Measurements from ENCODE around the gene DOCK6.

DOCK6 gene

DNA sequence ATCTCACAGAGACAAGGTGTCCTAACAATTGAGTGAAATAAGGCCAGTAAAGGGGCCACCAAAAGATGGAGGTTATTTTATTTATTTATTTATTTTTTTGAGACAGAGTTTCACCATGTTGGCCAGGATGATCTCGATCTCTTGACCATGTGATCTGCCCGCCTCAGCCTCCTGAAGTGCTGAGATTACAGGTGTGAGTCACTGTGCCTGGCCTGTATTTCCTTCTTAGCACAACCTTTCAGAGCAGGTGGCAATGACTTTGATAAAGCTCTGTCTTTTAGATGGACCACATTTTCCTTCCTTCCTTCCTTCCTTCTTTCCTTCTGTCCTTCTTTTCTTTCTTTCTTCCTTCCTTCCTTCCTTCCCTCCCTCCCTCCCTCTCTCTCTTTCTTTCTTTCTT lies 11.0 kb upstream of the DOCK6 start:
- no peak for DNase-seq

DNA sequence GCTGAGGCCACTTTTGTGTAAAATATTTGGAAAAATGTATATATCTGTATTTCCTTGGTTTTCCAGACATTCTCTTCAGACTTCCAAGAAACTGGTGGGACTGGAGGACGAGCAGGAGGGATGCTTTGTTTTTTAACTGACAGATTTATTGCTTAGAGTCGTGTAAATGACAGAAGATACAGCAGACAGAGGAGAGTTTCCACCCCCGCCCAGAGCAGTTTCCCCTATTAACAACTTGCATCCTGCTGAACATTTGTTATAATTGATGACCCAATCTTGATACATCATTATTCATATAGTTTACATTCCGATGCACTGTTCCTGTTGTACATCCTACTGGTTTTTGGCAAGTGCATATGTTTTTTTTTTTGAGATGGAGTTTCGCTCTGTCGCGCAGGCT lies 7.1 kb upstream of the DOCK6 start:
- DNase-seq: peak in 1 of 2 donors; percentile 67

DNA sequence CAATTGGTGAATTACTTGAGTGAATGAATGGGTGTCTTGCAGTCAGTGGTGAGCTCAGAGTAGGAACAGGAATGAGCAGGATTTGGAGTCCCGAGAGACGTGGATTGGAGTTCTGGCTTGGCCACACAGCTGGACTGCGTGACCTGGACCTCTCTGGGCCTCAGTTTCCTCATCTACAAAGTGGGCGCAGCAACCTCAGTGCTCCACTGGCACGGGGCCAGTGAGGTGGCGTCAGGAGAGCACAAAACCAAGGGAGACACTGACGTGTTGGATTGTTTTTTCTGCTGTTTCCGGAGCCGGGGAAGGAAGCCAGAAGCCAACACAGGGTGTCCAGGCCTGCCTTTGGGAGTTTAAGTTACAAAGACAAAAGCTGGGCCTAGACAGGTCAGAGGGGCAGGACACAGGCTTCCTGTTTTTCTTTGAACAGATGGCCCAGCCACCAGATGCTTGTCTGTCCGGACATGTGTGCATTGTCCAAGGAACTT lies 6.5 kb upstream of the DOCK6 start:
- peak in 1 of 2 donors; percentile 87 for DNase-seq

DNA sequence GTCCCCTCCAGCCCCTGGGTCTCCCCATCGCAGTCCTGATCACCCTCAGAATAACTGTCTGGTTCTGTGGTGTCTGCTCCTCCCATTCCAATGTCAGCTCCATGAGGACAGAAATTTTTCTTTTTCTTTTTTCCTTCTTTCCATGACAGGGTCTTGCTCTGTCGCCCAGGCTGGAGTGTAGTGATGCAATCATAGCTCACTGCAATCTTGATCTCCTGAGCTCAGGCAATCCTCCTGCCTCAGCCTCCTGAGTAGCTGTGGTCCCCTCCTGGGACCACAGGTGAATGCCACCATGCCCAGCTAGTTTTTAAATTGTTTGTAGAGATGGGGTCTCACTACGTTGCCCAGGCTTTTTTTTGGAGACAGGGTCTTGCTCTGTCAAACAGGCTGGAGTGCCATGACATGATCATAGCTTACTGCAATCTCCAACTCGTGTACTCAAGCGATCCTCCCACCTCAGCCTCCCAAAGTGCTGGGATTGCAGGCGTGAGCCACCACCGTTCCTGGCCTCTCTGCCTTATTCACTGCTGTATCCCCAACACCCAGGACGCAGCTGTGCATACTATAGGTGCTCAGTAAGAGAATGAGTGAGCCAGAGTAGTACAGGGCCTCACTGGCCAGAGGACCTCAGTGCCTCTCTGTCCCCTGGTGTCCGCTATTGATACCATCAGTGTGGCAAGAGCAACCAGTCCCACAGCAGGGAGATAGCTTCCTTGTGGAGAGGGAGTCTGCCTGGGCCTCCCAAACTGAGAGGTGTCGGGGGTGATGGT lies 5.2 kb upstream of the DOCK6 start:
- no peak for DNase-seq

DNA sequence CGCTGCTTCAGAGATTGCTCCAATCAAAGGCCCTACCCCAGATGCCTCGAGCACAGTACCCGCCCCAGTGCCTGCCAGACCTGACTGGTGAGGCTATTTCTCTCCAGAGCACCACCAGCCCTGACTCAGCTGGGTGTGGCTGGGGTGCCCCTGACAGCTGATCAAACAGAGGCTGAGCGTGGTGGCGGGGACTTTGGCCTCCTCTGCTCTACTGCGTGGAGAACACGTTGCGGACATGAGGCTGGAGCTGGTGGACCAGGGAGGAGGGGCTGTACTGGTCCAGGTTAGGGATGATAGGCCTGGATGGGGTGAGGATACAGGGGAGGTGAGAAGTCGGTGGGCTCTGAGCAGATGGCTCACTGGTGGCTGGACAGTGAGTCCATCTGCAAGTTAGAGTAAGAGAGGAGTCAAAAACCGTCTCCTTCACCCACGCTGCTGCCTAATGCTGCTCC lies 3.5 kb upstream of the DOCK6 start:
- DNase-seq: no peak

DNA sequence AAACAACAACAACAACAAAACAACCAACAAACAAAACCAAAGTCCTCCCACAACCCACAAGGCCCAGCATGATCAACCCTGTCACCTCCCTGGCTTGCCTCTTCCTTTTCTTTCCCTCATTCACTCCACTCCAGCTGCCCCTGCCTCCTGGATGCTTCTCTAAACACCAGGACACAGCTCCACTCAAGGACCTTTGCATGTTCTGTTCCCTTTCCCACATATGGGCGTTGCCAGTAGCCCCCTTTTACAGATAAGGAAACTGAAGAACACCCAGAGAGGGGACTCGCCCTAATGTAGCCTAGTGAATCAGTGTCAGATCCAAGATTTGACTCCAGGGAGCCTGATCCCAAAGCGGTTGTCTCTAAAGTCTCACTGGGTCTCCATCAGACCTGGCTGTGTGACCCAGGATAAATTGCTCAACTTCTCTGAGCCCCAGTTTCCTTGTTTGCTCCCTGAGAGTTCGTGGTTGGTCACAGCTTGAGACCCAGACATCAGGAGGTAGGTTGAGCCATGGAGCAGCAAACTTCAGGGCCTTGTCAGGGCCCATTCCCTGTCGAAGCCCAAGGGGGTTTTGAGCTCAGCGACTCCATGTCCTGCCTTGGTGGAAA lies 3.0 kb upstream of the DOCK6 start:
- no peak for DNase-seq

DNA sequence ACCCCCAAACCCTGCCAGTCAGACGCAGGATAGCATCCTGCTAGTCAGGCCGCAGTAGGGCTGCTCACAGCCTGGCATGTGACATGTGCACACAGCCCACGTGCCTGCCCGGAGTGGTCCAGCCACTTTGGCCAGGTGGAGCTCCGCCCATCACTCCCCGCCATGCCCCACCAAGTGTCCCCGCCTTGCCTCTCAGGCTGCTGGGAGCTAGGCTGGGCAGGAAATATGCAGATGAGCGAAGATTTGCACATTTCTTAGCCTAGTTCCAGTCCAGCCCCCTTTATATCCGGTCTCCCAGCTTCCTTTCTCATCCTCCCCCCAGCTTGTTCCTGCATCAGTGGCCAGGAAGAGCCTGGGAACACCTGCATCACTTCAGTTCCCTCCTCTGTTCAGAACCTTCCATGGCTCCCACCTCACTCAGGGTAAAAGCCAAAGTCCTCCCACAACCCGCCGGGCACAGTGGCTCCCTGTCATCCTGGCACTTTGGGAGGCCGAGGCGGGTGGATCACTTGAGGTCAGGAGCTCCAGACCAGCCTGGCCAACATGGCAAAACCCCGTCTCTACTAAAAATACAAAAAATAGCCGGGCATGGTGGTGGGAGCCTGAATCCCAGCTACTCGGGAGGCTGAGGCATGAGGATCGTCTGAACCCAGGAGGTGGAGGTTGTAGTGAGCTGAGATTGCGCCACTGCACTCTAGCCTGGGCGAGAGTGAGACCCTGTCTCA lies 2.3 kb upstream of the DOCK6 start:
- DNase-seq: no peak

DNA sequence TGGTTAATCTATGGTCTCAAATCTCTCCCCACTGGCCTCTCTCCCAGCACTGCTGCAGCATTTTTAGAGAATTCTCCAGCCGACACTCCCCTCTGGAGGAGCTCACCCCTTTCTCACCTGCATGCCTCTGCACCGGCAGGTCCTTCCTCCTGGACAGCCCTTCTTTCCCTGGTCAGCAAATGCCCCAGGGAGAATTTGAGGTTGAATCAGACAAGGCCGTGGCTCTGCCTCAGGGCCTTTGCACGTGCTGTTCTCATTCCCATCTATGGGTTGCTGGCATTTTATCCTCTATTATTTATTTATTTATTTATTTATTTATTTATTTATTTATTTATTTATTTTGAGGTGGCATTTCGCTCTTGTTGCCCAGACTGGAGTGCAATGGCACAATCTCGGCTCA lies 1.4 kb upstream of the DOCK6 start:
- no peak for DNase-seq

DNA sequence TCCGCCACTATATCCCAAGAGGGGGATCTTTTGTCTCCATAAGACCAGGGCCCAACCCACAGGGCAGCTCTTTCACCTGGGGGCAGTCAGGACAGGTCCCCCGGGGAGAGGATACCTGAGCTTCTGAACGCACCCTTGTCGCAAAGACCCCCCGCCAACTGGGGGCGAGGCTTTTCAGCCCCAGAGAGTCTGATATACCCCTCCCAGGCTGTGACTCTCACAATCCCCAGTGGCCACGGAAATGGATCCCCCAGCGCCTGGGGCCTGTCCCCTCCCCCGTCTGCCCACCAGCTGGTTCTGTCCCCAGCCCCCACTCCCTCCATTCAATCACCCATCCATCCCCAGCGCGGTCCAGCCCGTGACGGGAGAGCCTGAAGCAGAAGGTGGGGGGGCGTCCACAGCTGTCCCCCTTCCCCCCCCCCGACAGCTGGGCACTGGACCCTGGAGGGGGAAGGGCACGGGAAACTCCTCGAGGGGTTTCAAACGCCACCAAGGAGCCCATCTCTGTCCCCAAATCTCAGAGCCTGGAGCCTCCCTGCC lies 823 bp downstream of the DOCK6 start:
- DNase-seq: no peak

DNA sequence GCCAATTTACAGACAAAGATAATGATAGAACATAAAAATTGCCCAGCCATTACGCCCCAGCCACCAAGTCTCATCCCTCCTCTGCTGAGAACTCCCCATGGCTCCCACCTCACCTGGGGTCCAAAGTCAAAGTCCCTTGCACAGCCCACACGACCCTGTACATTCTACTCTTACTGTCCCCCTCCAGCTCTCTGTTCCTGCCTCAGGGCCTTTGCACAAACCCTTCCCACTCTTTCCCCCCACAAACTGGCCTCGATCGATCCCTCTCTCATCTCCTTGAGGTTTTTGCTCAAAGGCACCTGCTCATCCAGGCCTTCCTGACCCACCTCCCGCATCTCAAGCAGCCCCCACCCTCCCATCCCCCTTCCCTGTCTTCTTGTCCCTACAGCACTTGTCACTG lies 1.3 kb downstream of the DOCK6 start:
- no peak for DNase-seq

DNA sequence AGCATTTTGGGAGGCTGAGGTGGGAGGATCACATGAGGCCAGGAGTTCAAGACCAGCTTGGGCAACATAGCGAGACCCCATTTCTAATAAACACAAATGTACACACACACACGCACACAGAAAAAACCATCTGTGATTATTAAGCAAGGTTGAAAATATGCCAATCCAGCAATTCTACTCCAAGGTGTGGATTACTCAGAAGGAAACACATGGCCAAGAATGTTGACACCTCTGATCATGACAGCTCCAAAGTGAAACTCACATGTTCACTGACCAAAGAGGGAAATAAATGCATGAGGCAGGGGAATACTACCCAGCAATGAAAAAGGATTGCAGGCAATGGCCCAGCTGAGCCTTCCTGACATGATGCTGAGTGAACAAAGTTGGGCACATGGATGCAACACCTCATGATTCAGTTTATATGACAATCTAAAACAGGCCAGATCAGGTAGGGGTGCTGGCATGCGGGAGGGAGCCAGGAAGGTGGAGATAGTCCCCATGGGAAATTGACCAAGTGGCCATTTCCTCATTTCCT lies 4.4 kb downstream of the DOCK6 start:
- no peak for DNase-seq

DNA sequence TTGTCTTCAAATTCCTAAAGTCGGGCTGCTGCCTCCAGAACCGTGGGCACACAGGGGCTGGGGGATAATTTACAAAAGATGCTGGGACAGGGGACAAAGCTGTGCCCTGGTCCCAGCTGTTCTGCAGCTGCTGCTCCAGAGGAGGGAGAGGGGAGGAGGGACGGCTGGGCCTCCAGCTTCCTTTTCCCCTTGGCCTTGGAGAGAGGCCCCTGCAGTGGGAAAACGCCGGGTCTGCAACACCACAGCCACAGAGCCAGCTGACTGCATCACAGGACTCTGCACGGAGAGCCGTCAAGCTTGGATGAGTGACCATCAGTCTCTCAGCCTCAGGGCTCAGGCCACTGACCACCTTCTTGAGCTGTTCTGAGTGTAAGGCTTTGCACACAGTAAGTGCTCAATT lies 6.1 kb downstream of the DOCK6 start:
- no peak for DNase-seq

DNA sequence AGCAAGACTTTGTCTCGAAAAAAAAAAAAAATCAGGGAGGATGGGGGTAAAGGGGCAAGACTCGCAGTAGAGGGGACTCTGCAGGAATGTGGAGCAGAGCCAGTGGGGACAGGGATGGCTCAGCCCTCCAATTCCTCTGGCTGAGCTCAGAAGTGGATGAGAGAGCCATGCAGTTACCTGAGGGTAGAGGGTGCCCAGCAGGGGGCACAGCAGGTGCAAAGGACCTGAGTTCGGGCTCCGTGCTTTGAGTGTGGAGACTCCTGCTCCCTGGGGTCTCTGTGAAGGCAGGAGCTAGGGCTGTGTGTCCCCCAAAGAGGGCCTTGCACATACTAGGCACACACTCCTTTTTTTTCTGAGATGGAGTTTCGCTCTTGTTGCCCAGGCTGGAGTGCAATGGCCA lies 7.7 kb downstream of the DOCK6 start:
- no peak for DNase-seq

DNA sequence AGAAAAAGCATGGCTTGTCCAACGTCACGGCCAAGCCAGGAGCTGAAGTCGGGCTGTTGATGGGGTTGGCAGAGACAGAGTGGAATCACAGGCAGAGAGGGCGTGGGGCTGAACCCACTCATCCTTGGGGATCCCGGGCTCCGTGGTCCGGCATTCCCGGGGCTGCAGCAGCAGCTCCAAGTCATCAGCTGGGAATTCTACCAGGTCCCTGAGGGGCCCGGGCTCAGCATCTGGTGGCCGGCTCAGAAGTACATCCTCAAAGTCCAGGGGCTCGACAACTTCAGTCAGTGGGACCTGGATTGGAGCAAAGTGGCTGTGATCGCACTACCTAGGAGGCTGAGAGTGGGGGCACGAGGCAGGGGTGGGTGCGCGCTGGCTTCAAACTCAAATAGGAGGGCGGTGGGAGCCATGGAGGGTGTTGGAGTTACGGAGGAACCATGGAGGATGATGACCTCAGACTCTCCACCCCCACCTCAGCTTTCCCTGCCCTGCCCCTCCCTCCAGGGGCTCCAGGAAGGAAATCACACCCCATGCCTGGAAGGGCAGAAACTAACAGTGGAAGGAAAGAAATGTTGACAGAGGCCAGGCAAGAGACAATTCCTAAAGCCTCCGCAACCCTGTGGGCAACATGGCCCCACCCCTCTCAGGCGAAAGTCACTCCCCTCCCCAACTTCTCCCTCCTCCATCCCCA lies 9.5 kb downstream of the DOCK6 start:
- no peak for DNase-seq

DNA sequence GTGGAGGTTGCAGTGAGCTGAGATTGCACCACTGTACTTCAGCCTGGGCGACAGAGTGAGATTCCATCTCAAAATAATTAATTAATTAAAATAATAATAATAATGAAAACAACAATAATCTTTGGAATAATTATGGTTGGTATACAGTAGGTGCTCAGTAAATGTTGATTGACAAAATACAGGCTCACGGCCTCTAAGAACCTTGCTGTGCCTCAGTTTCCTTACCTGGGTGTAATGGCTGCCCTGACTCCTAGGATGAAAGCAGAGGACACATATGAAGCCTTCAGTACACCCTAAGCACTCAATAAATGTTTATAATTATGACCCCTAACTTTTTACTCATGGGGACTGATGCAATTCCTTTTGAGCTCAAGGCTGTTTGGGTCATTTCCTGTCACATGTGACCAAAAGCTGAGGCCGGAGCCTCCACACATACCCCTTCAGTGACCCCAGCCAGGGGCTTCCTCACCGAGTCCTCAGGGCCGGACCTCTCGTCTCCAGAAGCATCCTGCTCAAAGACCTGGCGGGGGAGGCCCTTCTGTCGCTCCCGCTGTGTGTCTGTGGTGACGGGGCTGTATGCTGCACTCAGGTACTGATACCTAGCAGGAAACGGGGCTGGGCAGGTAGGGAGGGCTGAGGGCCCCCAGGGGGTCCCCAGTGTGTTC lies 10.5 kb downstream of the DOCK6 start:
- no peak for DNase-seq

DNA sequence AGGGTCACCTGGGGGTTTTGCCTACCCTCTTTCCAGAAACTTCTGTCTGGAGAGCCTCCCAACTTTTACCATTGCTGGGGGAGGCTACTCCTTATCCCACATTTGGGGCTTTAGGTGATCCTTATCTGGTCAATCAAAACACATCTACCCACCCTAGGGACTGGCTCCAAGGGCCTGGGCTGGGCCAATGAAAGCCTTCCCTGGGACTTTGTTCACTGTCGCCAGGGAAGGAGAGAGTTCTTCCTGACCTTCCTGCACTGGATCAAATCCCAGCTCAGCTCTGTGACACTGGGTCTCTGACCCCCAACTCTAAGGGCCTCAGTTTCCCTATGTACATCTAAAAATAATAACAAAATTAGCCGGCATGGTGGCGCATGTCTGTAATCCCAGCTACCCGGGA lies 11.1 kb downstream of the DOCK6 start:
- no peak for DNase-seq

DNA sequence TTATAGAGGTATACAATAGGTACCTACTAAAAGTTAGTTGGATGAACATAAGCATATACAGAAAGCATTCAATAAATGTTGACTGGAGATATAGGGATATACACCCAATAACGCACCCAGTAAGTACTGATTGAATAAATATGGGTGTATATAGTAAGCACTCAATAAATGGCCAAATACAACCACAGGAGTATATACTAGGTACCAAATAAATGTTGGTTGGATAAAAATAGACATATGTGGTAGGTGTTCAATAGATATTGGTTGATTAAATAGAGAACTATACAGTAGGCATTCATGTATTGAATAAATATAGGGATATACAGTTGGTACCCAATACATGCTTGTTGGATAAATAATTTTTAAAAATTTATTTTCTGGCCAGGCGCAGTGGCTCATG lies 13.5 kb downstream of the DOCK6 start:
- DNase-seq: no peak

DNA sequence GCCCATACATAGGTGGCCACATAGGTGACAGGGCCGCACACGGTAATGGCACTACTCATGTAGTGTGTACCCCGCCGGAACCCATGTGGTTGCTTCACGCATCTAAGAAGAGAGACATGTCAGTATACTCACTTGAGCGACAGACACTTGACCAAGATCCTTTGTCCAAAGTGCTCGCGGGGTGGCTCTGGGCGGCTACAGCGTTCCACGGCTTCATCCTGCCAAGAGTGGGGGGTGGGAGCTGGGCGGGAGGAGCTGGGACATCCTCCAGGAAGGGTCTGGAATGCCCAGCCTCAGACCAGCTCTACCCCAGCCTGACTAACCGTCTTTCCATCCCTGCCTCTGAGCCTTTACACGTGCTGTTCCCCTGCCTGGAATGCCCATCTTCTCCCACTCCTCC lies 14.4 kb downstream of the DOCK6 start:
- DNase-seq: no peak

DNA sequence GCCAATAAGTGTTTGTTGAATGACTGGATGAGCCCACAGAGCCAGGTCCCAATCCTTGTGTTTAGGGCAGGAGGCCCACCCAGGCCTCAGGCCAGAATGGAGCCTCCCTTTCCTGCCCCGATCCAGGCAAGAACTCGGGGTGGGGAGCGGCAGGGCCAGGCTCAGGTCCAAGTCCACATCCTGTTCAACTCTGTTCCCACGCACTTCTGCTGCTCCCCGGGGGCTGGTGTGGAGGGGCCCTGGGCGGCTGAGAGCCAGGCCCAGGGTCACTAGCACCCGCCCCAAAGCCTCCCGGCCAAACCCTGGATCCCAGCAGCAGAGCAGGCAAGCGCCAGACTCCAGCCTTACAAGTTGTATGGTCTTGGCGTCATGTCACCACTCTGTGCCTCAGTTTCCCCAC lies 14.9 kb downstream of the DOCK6 start:
- no peak for DNase-seq

DNA sequence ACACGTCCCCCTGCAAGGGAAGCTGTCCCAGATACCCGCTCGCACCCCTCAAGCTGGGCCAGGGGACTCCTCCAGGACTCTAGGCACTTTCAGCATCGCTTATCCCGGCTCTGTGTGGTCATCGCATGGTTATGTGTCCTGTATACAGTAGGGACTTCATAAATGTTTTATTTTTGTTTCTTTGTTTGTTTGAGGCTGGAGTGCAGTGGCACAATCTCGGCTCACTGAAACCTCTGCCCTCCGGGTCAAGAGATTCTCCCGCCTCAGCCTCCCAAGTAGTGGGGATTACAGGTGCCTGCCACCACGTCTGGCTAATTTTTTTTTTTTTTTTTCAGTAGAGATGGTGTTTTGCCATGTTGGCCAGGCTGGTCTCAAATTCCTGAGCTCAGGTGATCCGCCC lies 15.4 kb downstream of the DOCK6 start:
- no peak for DNase-seq

DNA sequence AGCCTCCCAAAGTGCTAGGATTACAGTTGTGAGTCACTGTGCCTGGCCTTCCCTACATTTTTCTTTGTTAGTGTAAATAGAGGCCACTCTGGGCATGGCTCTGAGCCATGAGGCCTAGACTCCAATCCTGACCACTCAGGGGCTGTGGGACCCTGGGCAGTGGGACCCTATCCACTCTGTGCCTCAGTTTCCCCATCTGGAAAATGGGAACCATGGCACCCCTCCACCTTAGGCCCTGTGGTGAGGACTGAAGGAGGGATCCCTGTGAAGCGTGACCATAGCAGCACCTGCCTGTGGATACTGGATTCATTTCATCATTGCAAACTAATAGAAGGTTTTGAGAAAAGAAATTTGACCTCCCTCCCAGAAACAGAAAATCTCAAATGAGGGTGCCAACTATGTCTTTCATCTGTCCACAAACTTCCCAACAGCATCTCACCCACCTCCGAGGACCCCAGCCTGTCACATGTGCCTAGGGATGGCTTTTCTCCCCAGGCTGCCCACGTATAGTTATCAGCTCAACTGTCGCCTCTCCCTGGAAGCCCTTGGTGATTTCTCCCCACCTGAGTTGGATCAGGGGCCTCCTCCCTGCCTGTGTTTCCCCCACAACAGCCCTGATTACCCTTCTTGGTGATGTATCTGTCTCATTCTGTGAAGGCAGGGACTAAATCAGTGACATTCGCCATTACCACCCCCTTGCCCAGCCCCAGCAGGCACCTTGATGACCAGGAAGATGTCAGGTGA lies 17.3 kb downstream of the DOCK6 start:
- no peak for DNase-seq

DNA sequence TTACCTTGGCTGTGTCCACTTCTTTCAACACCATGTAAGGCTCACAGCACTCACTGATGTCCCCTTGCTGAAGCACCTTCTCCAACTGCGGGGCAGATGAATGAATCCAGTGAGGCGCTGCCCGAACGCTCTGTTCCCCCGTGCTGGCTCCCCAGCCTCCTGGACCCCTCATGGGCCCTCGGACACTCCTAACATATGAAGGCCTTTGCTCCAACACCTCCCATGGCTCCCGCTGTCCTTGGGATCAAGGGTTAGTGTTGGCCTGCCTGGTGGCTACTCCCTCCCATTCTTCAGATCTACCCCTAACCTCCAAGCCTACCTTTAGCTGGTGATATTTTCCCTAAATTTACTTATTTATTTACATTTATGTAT lies 18.5 kb downstream of the DOCK6 start:
- no peak for DNase-seq
